Superior temporal gyrus (tissue), 1 donor: ENCODE data around the gene TNFAIP2.
A peak's percentile ranks its signal among the peaks of the same experiment; 100 is the strongest.

Experiments
- DNase-seq: peaks from one replicate; pipeline ENCODE4 v3.0.0-alpha.2; 2016; ENCODE audit errors: extremely low spot score

The TNFAIP2 gene, protein sequence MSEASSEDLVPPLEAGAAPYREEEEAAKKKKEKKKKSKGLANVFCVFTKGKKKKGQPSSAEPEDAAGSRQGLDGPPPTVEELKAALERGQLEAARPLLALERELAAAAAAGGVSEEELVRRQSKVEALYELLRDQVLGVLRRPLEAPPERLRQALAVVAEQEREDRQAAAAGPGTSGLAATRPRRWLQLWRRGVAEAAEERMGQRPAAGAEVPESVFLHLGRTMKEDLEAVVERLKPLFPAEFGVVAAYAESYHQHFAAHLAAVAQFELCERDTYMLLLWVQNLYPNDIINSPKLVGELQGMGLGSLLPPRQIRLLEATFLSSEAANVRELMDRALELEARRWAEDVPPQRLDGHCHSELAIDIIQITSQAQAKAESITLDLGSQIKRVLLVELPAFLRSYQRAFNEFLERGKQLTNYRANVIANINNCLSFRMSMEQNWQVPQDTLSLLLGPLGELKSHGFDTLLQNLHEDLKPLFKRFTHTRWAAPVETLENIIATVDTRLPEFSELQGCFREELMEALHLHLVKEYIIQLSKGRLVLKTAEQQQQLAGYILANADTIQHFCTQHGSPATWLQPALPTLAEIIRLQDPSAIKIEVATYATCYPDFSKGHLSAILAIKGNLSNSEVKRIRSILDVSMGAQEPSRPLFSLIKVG

DNA sequence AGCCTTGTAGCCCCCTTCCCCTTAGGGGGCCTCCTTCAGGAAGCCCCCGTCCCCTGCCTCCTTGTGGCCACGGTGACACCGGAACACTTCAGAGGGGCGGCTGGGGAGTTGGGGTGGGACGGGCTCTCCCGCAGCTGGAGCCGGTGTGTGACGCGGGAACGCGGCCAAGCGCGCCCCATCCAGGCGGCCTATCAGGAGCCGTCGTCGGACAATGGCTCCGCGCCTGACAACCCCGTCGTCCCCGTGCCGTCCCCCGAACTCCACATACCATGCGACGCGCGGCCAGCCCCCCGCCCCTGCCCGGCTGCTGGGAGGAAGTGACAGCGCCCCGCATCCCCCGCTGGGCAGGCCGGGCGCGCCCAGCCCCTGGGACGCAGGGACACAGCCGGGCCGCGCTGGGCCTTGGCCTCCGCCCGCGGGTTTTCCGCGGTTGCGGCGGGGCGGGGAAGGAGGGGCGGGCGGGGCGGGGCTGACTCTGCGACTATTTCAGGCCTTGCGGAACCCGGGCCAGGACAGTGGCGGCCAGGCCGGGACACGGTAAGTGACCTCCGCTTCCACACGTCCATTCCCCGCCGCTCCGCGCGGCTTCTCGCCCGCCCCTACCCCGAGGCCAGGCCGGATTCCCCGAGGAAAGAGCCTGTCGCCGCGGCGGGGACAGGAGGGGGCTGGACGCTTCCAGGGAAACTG is at the start of gene TNFAIP2:
Gene TNFAIP2 (plus strand): TSS at position 515 of the 687 bp plus-strand sequence. CDS start 2,997 bp downstream, outside the sequence.
- no peak for DNase-seq

DNA sequence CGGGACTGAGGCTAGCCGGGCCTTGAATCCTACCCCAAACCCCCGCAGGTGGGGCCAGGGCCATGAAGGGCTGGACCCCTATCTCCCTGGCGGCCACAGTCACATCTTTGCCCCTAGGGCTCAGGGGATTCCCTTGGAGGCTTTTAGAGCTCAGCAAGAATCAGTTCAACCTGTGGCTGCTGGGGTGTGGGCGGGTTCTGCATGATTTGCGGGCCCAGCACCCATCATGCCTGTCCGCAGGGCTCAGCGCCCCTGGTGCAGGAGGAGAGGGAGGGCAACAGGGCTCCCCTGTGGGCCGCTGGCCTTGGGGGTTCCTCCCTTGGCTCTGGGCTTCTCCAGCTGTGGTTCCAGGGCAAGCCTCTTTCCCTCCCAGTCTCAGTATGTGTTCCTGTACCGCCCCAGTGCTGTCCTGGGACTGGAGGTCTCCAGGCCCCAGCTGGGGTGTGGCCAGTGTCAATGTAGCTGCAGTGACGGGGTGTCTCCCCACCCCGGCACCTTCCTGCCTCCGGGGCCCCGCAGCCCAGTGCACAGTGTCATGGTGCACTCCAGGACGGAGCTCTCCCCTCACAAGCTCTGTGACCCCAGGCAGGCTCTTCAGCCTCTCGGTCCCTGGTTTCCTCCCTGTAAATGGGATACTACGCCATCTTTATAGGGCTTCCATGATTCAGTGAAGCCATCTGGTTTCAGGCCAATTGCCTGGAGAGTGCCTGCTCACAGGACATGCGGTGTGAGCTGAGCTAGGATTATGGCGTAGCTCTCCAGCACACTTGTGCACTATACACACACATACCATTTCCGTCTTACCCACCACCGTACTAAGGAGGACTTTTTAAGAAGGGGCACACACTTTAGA is 49.2 kb upstream of the TNFAIP2 start:
- DNase-seq, result no peak

GRCh38 chr14:103074729-103075367 is 48.4 kb upstream of the TNFAIP2 start:
- DNase-seq, result no peak

- DNase-seq, result peak; percentile 83
These were observed 44.9 kb upstream of the TNFAIP2 start for GRCh38 chr14:103078420-103078749.

GRCh38 chr14:103078860-103079587 is 44.2 kb upstream of the TNFAIP2 start:
- DNase-seq, result no peak

GRCh38 chr14:103081951-103082350 is 41.3 kb upstream of the TNFAIP2 start:
- no peak for DNase-seq

DNA sequence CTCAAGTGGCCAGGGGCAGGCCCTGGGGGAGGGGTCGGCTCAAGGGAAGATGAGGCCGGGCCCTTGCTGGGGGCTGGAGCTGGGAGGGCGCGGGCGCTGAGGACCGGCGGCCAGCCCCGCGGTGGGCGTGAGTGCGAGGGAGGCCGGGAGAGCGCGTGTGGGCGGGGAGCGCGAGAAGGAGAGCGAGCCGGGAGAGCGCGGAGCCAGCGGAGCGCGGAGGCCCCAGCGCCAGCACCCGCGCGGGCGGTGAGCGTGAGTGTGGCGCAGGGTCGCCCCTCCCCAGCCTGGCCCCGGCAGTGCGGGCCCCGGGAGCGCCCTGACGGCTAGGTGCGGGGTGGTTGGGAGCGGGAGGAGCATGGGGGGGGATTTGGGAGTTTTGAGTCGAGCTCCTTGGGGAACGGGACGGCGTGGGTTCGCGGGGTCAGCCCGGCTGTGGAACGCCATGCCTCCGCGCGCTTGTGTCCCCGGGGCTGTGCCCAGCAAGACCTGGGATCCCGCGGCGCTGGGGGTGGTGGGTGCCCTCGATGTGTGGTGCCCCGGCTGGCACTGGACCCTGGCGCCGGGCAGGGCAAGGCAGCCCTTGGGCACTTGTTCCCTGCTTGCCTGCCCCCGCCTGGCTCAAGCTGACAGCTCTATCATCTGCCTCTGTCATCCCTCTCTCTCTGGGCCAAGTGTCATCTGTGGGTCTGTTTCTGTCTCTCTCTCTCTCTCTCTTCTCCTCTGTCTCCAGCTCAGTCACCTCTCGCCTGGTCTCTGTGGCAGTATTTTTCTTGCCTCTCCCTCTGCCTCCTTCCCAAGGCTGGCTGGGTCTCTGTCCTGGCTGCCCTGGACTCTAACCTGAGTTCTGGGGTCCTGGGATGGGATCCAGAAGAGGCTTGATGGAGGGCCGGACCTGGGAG is 39.0 kb upstream of the TNFAIP2 start, which contains the start of gene LBHD2:
Gene LBHD2 (plus strand): TSS at position 190 of the 899 bp plus-strand sequence. CDS start 1,803 bp downstream, outside the sequence.
- DNase-seq, result no peak

GRCh38 chr14:103085106-103086091 is 37.9 kb upstream of the TNFAIP2 start:
- no peak for DNase-seq

- DNase-seq, result no peak
These were observed 36.4 kb upstream of the TNFAIP2 start for GRCh38 chr14:103086771-103087342.

- DNase-seq, result no peak
These were observed 35.9 kb upstream of the TNFAIP2 start for GRCh38 chr14:103087343-103087835.

GRCh38 chr14:103088921-103089320 is 34.3 kb upstream of the TNFAIP2 start:
- no peak for DNase-seq

- no peak for DNase-seq
These were observed 33.6 kb upstream of the TNFAIP2 start for GRCh38 chr14:103089386-103090335.

- no peak for DNase-seq
These were observed 32.7 kb upstream of the TNFAIP2 start for GRCh38 chr14:103090481-103091020.

DNA sequence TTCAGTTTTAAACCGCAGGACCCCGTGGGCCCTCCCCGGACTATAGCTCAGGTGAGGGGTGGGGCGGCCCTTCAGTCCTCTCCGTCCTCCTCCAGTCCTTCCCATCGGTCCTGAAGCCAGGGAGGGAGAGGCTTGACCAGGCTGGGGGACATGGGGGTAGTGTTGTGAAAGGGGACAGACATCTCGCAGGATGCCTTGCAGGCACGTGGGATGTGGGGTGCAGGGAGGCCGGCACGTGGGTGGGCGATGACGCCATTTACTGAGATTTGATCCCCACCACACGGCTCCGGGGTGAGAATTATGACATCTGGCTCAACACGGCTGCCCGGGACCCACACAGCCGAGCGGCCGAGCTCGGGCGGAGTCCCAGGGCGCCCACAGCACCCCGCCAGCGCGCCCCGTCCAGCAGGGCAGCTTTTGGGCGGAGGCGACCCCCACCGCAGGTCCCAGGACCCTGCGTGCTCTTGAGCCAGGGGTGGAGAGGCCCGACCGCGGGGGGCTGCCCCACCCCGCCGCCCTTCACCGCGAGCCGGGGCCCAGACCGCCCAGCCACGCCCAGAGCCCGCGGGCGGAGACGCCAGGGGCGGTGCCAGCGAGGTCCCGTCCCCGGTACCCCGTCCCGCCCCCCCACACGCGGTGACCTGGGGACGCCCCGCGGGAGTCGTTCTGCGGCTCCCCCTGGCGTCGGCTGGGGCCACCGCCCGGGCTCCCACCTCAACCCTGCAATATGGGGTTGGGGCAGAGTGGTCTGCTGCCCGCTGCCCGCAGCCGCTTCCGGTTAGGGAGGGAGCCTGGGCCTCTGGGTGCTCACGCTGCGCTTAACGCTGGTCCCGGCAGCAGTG is 32.0 kb upstream of the TNFAIP2 start:
- DNase-seq, result no peak

DNA sequence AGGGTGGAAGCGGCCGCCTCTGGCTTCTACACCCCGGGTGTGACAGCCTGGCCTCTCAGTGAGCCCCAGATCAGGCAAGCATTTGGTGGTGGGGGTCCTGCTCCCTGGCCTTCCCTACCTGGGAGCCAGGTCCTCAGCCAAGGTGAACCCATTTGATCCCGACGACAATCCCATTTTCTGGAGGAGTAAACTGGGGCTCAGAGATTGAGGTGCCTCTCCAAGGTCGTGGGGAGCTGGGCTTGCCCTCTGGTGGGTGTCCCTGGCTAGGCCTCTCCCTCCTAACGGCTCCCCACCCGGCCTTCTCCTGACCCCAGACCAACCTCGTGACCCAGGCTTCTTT is 31.4 kb upstream of the TNFAIP2 start:
- no peak for DNase-seq
